ENCODE results near the gene GRAMD2A. TPM values are rescaled to one million over a fixed set of nuclear protein-coding genes. Genes with fewer than 3 reads are reported as not detected.

Gene GRAMD2A
- polyA plus RNA-seq, 3 donors: not detected

- Histone ChIP-seq H4K20me1 (ENCODE audit: insufficient read depth, low read length) (no peaks in the 10 kb centered on the region), H2AFZ (ENCODE audit: insufficient read depth, low read depth, low read length, poor library complexity, severe bottlenecking) (no peak overlapping the region), H3K4me1 (ENCODE audit: control insufficient read depth in 1 of 2, insufficient read depth in 2 of 2, low read length in 2 of 2) (no peaks in the 10 kb centered on the region), H3K36me3 (replicated peaks in 1 of 2; ENCODE audit: control insufficient read depth in 1 of 2, insufficient read depth in 2 of 2, low read length in 2 of 2) (no peaks in the 10 kb centered on the region), H3K9me3 (replicated peaks in 1 of 2; ENCODE audit: control insufficient read depth in 1 of 2, insufficient read depth in 1 of 2, low read length in 2 of 2) (no peaks in the 10 kb centered on the region), H3K4me3 (replicated peaks in 1 of 3; ENCODE audit: low read depth in 2 of 3, low read length in 3 of 3) (no peak overlapping the region), H3K4me2 (replicated peaks; ENCODE audit: extremely low read depth, low read length, poor library complexity, severe bottlenecking) (no peak overlapping the region), H3K27me3 (ENCODE audit: control insufficient read depth in 2 of 2, insufficient read depth in 2 of 2, low read length in 2 of 2) (no peaks in the 10 kb centered on the region), H3K27ac (ENCODE audit: low read depth in 1 of 2, low read length in 2 of 2) (no peak overlapping the region), H3K9ac (ENCODE audit: insufficient read depth, low read length, poor library complexity, severe bottlenecking) (no peak overlapping the region), H3K79me2 (ENCODE audit: insufficient read depth, low read length) (no peaks in the 10 kb centered on the region)
- DNase-seq: no peak
- H3K27me3 Mint-ChIP-seq (ENCODE audit: low read depth in 3 of 3): peaks cover under 1 to 5% (median 3%) of the 10 kb centered on the region in 3 donors
- intact Hi-C loops (cut with micrococcal nuclease): no loop called here
- no peaks in the 10 kb centered on the region for H3K4me1 Mint-ChIP-seq
- 0% methylated on average over 6 of the region's 7 CpGs for WGBS (ENCODE audit: insufficient coverage)
- H3K27ac Mint-ChIP-seq: no peak overlapping the region
- H3K4me3 Mint-ChIP-seq: no peak overlapping the region
- peaks cover 0 to 1% (median 0%) of the 10 kb centered on the region in 7 donors for H3K9me3 Mint-ChIP-seq
- no peaks in the 10 kb centered on the region for H3K36me3 Mint-ChIP-seq
- no peak for TF ChIP-seq CTCF (IDR thresholded peaks at IDR 0.05)
Measured at GRCh38 chr15:72168131-72168807, 29.3 kb downstream of the GRAMD2A start.

GRCh38 chr15:72167445-72167844 is 30.1 kb downstream of the GRAMD2A start:
- Mint-ChIP-seq H3K9me3 (peaks cover 0 to 1% (median 0%) of the 10 kb centered on the region in 7 donors), H3K4me1 (no peaks in the 10 kb centered on the region), H3K4me3 (no peak overlapping the region), H3K27me3 (ENCODE audit: low read depth in 3 of 3) (peaks cover 2 to 5% (median 3%) of the 10 kb centered on the region in 3 donors), H3K27ac (no peak overlapping the region), H3K36me3 (no peaks in the 10 kb centered on the region)
- intact Hi-C loops (cut with micrococcal nuclease): no loop called here
- H3K79me2 ChIP-seq (ENCODE audit: insufficient read depth, low read length): no peaks in the 10 kb centered on the region
- TF ChIP-seq CTCF (IDR thresholded peaks at IDR 0.05): no peak
- H4K20me1 ChIP-seq (ENCODE audit: insufficient read depth, low read length): no peaks in the 10 kb centered on the region
- no peaks in the 10 kb centered on the region for H3K9me3 ChIP-seq (replicated peaks in 1 of 2; ENCODE audit: control insufficient read depth in 1 of 2, insufficient read depth in 1 of 2, low read length in 2 of 2)
- H3K4me3 ChIP-seq (replicated peaks in 1 of 3; ENCODE audit: low read depth in 2 of 3, low read length in 3 of 3): no peak overlapping the region
- H3K9ac ChIP-seq (ENCODE audit: insufficient read depth, low read length, poor library complexity, severe bottlenecking): no peak overlapping the region
- H3K27ac ChIP-seq (ENCODE audit: low read depth in 1 of 2, low read length in 2 of 2): no peak overlapping the region
- no peaks in the 10 kb centered on the region for H3K4me1 ChIP-seq (ENCODE audit: control insufficient read depth in 1 of 2, insufficient read depth in 2 of 2, low read length in 2 of 2)
- no peak overlapping the region for H2AFZ ChIP-seq (ENCODE audit: insufficient read depth, low read depth, low read length, poor library complexity, severe bottlenecking)
- WGBS (ENCODE audit: insufficient coverage): 80% methylated on average over 4 of the region's 6 CpGs
- DNase-seq: no peak
- no peak overlapping the region for H3K4me2 ChIP-seq (replicated peaks; ENCODE audit: extremely low read depth, low read length, poor library complexity, severe bottlenecking)
- no peaks in the 10 kb centered on the region for H3K36me3 ChIP-seq (replicated peaks in 1 of 2; ENCODE audit: control insufficient read depth in 1 of 2, insufficient read depth in 2 of 2, low read length in 2 of 2)
- H3K27me3 ChIP-seq (ENCODE audit: control insufficient read depth in 2 of 2, insufficient read depth in 2 of 2, low read length in 2 of 2): no peaks in the 10 kb centered on the region
